SK-N-SH (cell line): ENCODE results near the gene PRDM10. TPM values are rescaled to one million over a fixed set of nuclear protein-coding genes. Genes with fewer than 3 reads are reported as not detected.

Source experiments
- CTCF ChIA-PET: fragments of 300-600, 350-600 bp; formaldehyde crosslinking; extraction: SDS; loops from one replicate; lab custom pipeline; 2021; lab: Yijun Ruan, JAX
- POLR2A ChIA-PET: fragments of 350-600 bp; sonication (Branson Sonifier 250); formaldehyde crosslinking; extraction: SDS; loops from one replicate; lab custom pipeline; 2020; ENCODE audit warnings: antibody characterized with exemption, inconsistent platforms; lab: Yijun Ruan, JAX
- DNase-seq: peaks from one replicate; pipeline ENCODE4 v3.0.0; 2012
- H2AFZ ChIP-seq: fragments of 200-600 bp; sonication (generic); 2 replicates; pipeline ENCODE4 v1.8.1; 2016; ENCODE audit warnings: antibody characterized with exemption, mild to moderate bottlenecking, low read depth
- H3F3A ChIP-seq: fragments of 200-600 bp; sonication (generic); replicated peaks from 2 replicates; pipeline ENCODE3; 2016; ENCODE audit warnings: antibody characterized with exemption, mild to moderate bottlenecking; ENCODE audit not compliant: insufficient read depth
- H3K27ac ChIP-seq, 2 experiments: fragments of 200-500 bp in 1 of 2; fragments of 200-600 bp in 1 of 2; sonication (Bioruptor generic) in 1 of 2; sonication (generic), shearing (Covaris generic) in 1 of 2; 2 replicates each; pipeline versions ENCODE4 v1.5.1 to v1.6.1; 2014 to 2016; ENCODE audit warnings: low read depth in 2 of 2, inconsistent platforms in 1 of 2, low read length in 1 of 2, mild to moderate bottlenecking in 1 of 2, mixed read lengths in 1 of 2
- H3K27me3 ChIP-seq: fragments of 200-600 bp; sonication (generic), shearing (Covaris generic); 2 replicates; pipeline ENCODE4 v1.6.1; 2016; ENCODE audit warnings: mixed run types; ENCODE audit not compliant: insufficient read depth
- H3K36me3 ChIP-seq, 2 experiments: fragments of 200-500 bp in 1 of 2; fragments of 200-600 bp in 1 of 2; sonication (Bioruptor generic) in 1 of 2; sonication (generic) in 1 of 2; replicated peaks in 1 of 2; 2 replicates each; pipeline versions ENCODE3 to v1.5.1; 2014 to 2016; ENCODE audit warnings: low read length in 1 of 2, mild to moderate bottlenecking in 1 of 2; ENCODE audit not compliant: insufficient read depth in 2 of 2, control insufficient read depth in 1 of 2
- H3K4me1 ChIP-seq, 2 experiments: fragments of 200-500 bp in 1 of 2; fragments of 200-600 bp in 1 of 2; sonication (Bioruptor generic) in 1 of 2; sonication (generic), shearing (Covaris generic) in 1 of 2; 2 replicates each; pipeline versions ENCODE4 v1.5.1 to v1.6.1; 2014 to 2016; ENCODE audit warnings: low read depth in 1 of 2, low read length in 1 of 2, mixed run types in 1 of 2; ENCODE audit not compliant: insufficient read depth in 2 of 2, control insufficient read depth in 1 of 2
- H3K4me2 ChIP-seq: fragments of 200-600 bp; sonication (generic), shearing (Covaris generic); 2 replicates; pipeline ENCODE4 v1.6.1; 2017; ENCODE audit warnings: mixed run types
- H3K4me3 ChIP-seq, 2 experiments: fragments of 200-500 bp in 1 of 2; fragments of 200-600 bp in 1 of 2; sonication (Bioruptor generic) in 1 of 2; sonication (generic), shearing (Covaris generic) in 1 of 2; 2 replicates each; pipeline versions ENCODE4 v1.5.1 to v1.8.1; 2014 to 2016; ENCODE audit warnings: low read depth in 2 of 2, inconsistent platforms in 1 of 2, low read length in 1 of 2, mild to moderate bottlenecking in 1 of 2, mixed read lengths in 1 of 2, moderate library complexity in 1 of 2
- H3K79me2 ChIP-seq: fragments of 200-600 bp; sonication (generic); 2 replicates; pipeline ENCODE4 v1.8.1; 2017; ENCODE audit warnings: mild to moderate bottlenecking; ENCODE audit not compliant: insufficient read depth
- H3K9ac ChIP-seq: fragments of 200-600 bp; sonication (generic); 2 replicates; pipeline ENCODE4 v1.6.1; 2017; ENCODE audit warnings: mixed run types
- H3K9me2 ChIP-seq: fragments of 200-600 bp; sonication (generic); 2 replicates; pipeline ENCODE4 v1.6.1; 2017; ENCODE audit warnings: mixed run types
- H3K9me3 ChIP-seq: fragments of 200-600 bp; sonication (generic); 2 replicates; pipeline ENCODE4 v1.6.1; 2017; ENCODE audit warnings: mixed run types, mild to moderate bottlenecking, moderate library complexity
- H4K20me1 ChIP-seq: fragments of 200-600 bp; sonication (generic); 2 replicates; pipeline ENCODE4 v1.6.1; 2017; ENCODE audit warnings: mild to moderate bottlenecking, mixed run types; ENCODE audit not compliant: insufficient read depth
- CTCF ChIP-seq: fragments of 200-600 bp; sonication (generic); IDR thresholded peaks from 2 replicates; pipeline ENCODE4 v1.6.1; 2017; ENCODE audit warnings: antibody characterized with exemption, mild to moderate bottlenecking, moderate library complexity
- ELF1 ChIP-seq: IDR thresholded peaks from 2 replicates; pipeline ENCODE4 v1.4.0; 2012
- EP300 ChIP-seq, 2 experiments: IDR thresholded peaks; 2 replicates each; pipeline versions ENCODE4 v1.4.0 to v1.6.1; 2012; ENCODE audit warnings: borderline replicate concordance in 1 of 2, low read depth in 1 of 2, low read length in 1 of 2
- EZH2phosphoT487 ChIP-seq: fragments of 200-600 bp; sonication (generic); IDR thresholded peaks from 2 replicates; pipeline ENCODE4 v1.6.1; 2017; ENCODE audit warnings: low read depth, mixed run types, mild to moderate bottlenecking, antibody characterized with exemption, moderate library complexity, borderline replicate concordance
- GABPA ChIP-seq: IDR thresholded peaks from 2 replicates; pipeline ENCODE4 v1.4.0; 2012; ENCODE audit warnings: low read depth, mild to moderate bottlenecking
- GATA2 ChIP-seq: sonication (generic); formaldehyde crosslinking; IDR thresholded peaks from 2 replicates; pipeline ENCODE4 v1.5.0; 2020; ENCODE audit warnings: mild to moderate bottlenecking, missing genetic modification reagents
- IRF3 ChIP-seq: fragments of 150-350 bp; IDR thresholded peaks from 2 replicates; pipeline ENCODE4 v1.6.1; 2016; ENCODE audit warnings: mild to moderate bottlenecking, low read depth, low read length
- MEF2A ChIP-seq: IDR thresholded peaks from 2 replicates; pipeline ENCODE4 v1.4.0; 2012; ENCODE audit warnings: low read depth, borderline replicate concordance
- NFIC ChIP-seq: IDR thresholded peaks from 2 replicates; pipeline ENCODE4 v1.4.0; 2012; ENCODE audit warnings: borderline replicate concordance
- NRF1 ChIP-seq: IDR thresholded peaks from 2 replicates; pipeline ENCODE4 v1.6.1; 2012; ENCODE audit warnings: low read depth, mild to moderate bottlenecking, low read length
- POLR2AphosphoS5 ChIP-seq: IDR thresholded peaks from 2 replicates; pipeline ENCODE4 v1.6.1; 2012; ENCODE audit warnings: low read depth, low read length
- RAD21 ChIP-seq: IDR thresholded peaks from 2 replicates; pipeline ENCODE4 v1.6.1; 2012; ENCODE audit warnings: mild to moderate bottlenecking, low read length
- RCOR1 ChIP-seq: fragments of 150-350 bp; IDR thresholded peaks from 2 replicates; pipeline ENCODE4 v1.6.1; 2017; ENCODE audit warnings: antibody characterized with exemption, low read length
- RFX5 ChIP-seq: IDR thresholded peaks from 2 replicates; pipeline ENCODE4 v1.6.1; 2012; ENCODE audit warnings: mild to moderate bottlenecking, improper control_type of control experiment, low read length
- RXRA ChIP-seq: IDR thresholded peaks from 2 replicates; pipeline ENCODE4 v1.4.0; 2012; ENCODE audit warnings: low read depth, mild to moderate bottlenecking, borderline replicate concordance
- SIN3A ChIP-seq: IDR thresholded peaks from 2 replicates; pipeline ENCODE4 v1.6.1; 2012; ENCODE audit warnings: low read depth, mild to moderate bottlenecking, low read length, moderate library complexity, borderline replicate concordance
- SMC3 ChIP-seq: IDR thresholded peaks from 2 replicates; pipeline ENCODE4 v1.6.1; 2012; ENCODE audit warnings: low read depth, low read length, improper control_type of control experiment
- TAF1 ChIP-seq: IDR thresholded peaks from 2 replicates; pipeline ENCODE4 v1.6.1; 2012; ENCODE audit warnings: low read depth, mild to moderate bottlenecking, low read length, moderate library complexity, borderline replicate concordance
- TEAD4 ChIP-seq: IDR thresholded peaks from 2 replicates; pipeline ENCODE4 v1.4.0; 2012; ENCODE audit warnings: mild to moderate bottlenecking, borderline replicate concordance; ENCODE audit not compliant: insufficient read depth
- YY1 ChIP-seq: IDR thresholded peaks from 2 replicates; pipeline ENCODE4 v1.4.0; 2012; ENCODE audit warnings: low read depth, mild to moderate bottlenecking
- WGBS: methylation state at CpG from one replicate; pipeline ENCODE4 v1.1.6; 2017; ENCODE audit warnings: low lambda C conversion rate; 5-methylcytosine and 5-hydroxymethylcytosine counted together
- polyA plus RNA-seq, 3 experiments: library from polyadenylated mRNA; depleted of rRNA; stranded (reverse); fragments of >200 nt; gene quantifications; 2 replicates each; pipeline ENCODE4 v1.2.3, GENCODE V29; 2012
- TF ChIP-seq, protein P1 (sequence below): IDR thresholded peaks from 2 replicates; pipeline ENCODE4 v1.4.0; 2012; ENCODE audit warnings: low read depth
- TF ChIP-seq, protein P2 (sequence below): IDR thresholded peaks from 2 replicates; pipeline ENCODE4; 2012
- TF ChIP-seq, protein P3 (sequence below): IDR thresholded peaks from 2 replicates; pipeline ENCODE4 v1.4.0; 2012; ENCODE audit warnings: low read depth, borderline replicate concordance

PRDM10 gene
- polyA plus RNA-seq, 1 of the 3 experiments (the other 2 are of a cell fraction) = 1.9 TPM

DNA sequence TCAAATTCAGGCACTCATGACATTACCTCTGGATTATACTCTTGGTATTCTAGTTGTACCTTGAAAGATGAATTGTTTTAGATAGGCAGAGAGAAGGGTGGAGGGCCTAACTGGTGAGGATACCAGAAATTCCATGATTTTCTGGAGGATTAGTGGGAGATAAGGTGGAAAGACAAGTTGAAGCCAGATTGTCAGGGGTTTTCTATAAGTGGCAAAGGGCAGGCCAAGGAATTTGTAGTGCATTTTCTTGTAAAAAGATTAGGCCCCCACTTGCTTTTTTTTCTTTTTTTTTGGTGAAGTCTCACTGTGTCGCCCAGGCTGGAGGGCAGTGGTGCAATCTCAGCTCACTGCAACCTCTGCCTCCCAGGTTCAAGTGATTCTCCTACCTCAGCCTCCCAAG lies 28.4 kb upstream of the PRDM10 start:
- no peak overlapping the region for H3K4me3 ChIP-seq
- no peaks in the 10 kb centered on the region for H3K36me3 ChIP-seq
- DNase-seq = no peak
- no peaks in the 10 kb centered on the region for H3K9me2 ChIP-seq
- no peaks in the 10 kb centered on the region for H3K79me2 ChIP-seq
- no peak overlapping the region for H3K9ac ChIP-seq
- no peak overlapping the region for H2AFZ ChIP-seq
- H3K4me1 ChIP-seq = no peaks in the 10 kb centered on the region; a peak in 1 of 4 replicates
- H4K20me1 ChIP-seq = no peaks in the 10 kb centered on the region
- no peaks in the 10 kb centered on the region for H3K9me3 ChIP-seq
- WGBS = no CpG with 5 or more reads among the region's 1 CpG
- no peak overlapping the region for H3K4me2 ChIP-seq
- H3K27me3 ChIP-seq = no peaks in the 10 kb centered on the region
- TF ChIP-seq POLR2AphosphoS5 (no peak), RFX5 (no peak), MEF2A (no peak), EZH2phosphoT487 (no peak), NRF1 (no peak), RXRA (no peak), RCOR1 (no peak), CTCF (no peak), GABPA (no peak)
- TF ChIP-seq, protein P1, sequence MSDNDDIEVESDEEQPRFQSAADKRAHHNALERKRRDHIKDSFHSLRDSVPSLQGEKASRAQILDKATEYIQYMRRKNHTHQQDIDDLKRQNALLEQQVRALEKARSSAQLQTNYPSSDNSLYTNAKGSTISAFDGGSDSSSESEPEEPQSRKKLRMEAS = no peak
- POLR2A ChIA-PET = no interaction called here
- no peak overlapping the region for H3K27ac ChIP-seq
- CTCF ChIA-PET = interaction anchor here (1.6 kb wide), 1 partner anchor 9 kb away, joined by 3 read pairs; no protein-coding TSS in a partner anchor
- peaks cover 11% of the 10 kb centered on the region for H3F3A ChIP-seq

DNA sequence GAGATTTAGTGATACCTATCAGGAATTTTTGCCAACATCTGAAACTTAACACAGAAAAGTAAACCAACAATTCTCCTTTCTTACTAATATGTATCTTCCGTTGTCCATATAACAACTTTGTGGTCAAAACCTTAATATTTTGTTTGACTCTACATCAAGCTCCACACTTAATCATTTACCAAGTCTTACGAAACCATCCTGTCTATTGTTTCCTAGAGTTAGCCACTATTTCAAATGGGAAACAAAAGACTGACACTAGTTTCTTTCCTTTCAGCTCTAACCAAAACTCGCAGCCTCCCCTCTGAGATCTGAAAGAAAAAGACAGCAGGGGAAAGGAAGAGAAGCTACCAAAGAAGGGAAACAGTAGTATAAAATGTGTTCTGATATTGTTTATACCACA lies 26.5 kb upstream of the PRDM10 start:
- no peaks in the 10 kb centered on the region for H3K9me3 ChIP-seq
- no peak overlapping the region for H3K9ac ChIP-seq
- H4K20me1 ChIP-seq = no peaks in the 10 kb centered on the region
- no peak overlapping the region for H3K4me2 ChIP-seq
- no peak for DNase-seq
- ChIA-PET POLR2A (no interaction called here), CTCF (no interaction called here)
- no peaks in the 10 kb centered on the region for H3K79me2 ChIP-seq
- H3K4me3 ChIP-seq = no peak overlapping the region
- H3K9me2 ChIP-seq = no peaks in the 10 kb centered on the region
- H3K27me3 ChIP-seq = no peaks in the 10 kb centered on the region
- H3K4me1 ChIP-seq = peaks cover 0 to 7% of the 10 kb centered on the region in 2 experiments; a peak in 2 of 4 replicates
- 91% methylated on average over 3 of the region's 3 CpGs for WGBS
- no peak overlapping the region for H3K27ac ChIP-seq
- peaks cover 15% of the 10 kb centered on the region for H3F3A ChIP-seq
- no peaks in the 10 kb centered on the region for H3K36me3 ChIP-seq
- H2AFZ ChIP-seq = no peak overlapping the region
- TF ChIP-seq NFIC (no peak), RFX5 (no peak), RAD21 (no peak), GATA2 (CRISPR knock-in tag) (no peak), RCOR1 (no peak), EZH2phosphoT487 (no peak), EP300 (IDR thresholded peaks at IDR 0.05; ENCODE audit: borderline replicate concordance in 1 of 2, low read depth in 1 of 2, low read length in 1 of 2) (no peak), TEAD4 (no peak), NRF1 (no peak), ELF1 (no peak), SMC3 (no peak), TAF1 (no peak), IRF3 (no peak), SIN3A (no peak), YY1 (no peak)
- TF ChIP-seq, protein P2, sequence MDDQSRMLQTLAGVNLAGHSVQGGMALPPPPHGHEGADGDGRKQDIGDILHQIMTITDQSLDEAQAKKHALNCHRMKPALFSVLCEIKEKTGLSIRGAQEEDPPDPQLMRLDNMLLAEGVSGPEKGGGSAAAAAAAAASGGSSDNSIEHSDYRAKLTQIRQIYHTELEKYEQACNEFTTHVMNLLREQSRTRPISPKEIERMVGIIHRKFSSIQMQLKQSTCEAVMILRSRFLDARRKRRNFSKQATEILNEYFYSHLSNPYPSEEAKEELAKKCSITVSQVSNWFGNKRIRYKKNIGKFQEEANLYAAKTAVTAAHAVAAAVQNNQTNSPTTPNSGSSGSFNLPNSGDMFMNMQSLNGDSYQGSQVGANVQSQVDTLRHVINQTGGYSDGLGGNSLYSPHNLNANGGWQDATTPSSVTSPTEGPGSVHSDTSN = no peak
- TF ChIP-seq, protein P3, sequence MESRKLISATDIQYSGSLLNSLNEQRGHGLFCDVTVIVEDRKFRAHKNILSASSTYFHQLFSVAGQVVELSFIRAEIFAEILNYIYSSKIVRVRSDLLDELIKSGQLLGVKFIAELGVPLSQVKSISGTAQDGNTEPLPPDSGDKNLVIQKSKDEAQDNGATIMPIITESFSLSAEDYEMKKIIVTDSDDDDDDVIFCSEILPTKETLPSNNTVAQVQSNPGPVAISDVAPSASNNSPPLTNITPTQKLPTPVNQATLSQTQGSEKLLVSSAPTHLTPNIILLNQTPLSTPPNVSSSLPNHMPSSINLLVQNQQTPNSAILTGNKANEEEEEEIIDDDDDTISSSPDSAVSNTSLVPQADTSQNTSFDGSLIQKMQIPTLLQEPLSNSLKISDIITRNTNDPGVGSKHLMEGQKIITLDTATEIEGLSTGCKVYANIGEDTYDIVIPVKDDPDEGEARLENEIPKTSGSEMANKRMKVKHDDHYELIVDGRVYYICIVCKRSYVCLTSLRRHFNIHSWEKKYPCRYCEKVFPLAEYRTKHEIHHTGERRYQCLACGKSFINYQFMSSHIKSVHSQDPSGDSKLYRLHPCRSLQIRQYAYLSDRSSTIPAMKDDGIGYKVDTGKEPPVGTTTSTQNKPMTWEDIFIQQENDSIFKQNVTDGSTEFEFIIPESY = no peak
